BE2C (cell line): Measurements from ENCODE around the gene ELOVL5.

ENCODE experiments used
- DNase-seq: peaks from one replicate; pipeline ENCODE4 v3.0.0-alpha.2; 2020
- H3K27me3 ChIP-seq: fragments of 250-450 bp; sonication (Bioruptor Pico); 2 replicates; pipeline ENCODE4 v1.5.1; 2020; ENCODE audit warnings: mild to moderate bottlenecking
- H3K36me3 ChIP-seq: fragments of 250-450 bp; sonication (Bioruptor Pico); 2 replicates; pipeline ENCODE4 v1.5.1; 2020; ENCODE audit warnings: mild to moderate bottlenecking
- H3K4me1 ChIP-seq: fragments of 250-450 bp; sonication (Bioruptor Pico); 2 replicates; pipeline ENCODE4 v1.5.1; 2020
- H3K4me3 ChIP-seq: 2 replicates; pipeline ENCODE4 v1.5.1; 2011; ENCODE audit warnings: low read depth, low read length
- H3K9me3 ChIP-seq: fragments of 250-450 bp; sonication (Bioruptor Pico); 2 replicates; pipeline ENCODE4 v1.5.1; 2020
- TF ChIP-seq, protein P1 (sequence below): IDR thresholded peaks from 2 replicates; pipeline ENCODE4 v1.5.1; 2012; ENCODE audit warnings: mild to moderate bottlenecking, low read depth, low read length

ELOVL5 gene

DNA sequence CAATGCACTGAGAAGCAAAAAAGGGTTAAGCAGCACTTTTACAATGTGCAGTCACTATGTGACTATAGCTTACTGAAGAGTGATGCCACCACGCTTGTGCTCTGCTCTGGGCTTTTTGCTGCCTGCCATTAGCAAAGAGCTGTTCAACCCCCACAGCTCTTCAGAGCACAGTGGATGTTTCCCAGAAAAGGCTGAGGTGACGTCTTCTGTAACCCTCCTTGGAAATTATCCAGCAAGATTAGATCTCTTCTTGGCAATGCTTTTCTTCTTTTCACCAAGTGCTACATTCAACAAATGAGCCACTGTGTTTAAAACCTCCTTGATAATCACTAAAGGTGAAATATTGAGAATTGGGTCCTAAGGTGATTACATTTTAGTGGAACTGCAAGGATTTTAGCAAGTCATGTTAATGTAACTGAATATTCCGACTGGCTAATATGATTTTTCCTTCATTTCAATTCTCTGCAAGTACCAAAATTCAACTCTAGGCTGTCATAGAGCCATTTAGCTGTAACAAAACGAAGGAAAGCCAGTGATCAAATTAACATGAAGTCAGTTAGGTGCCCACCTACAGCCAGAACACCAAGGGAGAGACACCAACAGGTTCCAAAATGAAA lies 34.9 kb downstream of the ELOVL5 start:
- TF ChIP-seq, protein P1, sequence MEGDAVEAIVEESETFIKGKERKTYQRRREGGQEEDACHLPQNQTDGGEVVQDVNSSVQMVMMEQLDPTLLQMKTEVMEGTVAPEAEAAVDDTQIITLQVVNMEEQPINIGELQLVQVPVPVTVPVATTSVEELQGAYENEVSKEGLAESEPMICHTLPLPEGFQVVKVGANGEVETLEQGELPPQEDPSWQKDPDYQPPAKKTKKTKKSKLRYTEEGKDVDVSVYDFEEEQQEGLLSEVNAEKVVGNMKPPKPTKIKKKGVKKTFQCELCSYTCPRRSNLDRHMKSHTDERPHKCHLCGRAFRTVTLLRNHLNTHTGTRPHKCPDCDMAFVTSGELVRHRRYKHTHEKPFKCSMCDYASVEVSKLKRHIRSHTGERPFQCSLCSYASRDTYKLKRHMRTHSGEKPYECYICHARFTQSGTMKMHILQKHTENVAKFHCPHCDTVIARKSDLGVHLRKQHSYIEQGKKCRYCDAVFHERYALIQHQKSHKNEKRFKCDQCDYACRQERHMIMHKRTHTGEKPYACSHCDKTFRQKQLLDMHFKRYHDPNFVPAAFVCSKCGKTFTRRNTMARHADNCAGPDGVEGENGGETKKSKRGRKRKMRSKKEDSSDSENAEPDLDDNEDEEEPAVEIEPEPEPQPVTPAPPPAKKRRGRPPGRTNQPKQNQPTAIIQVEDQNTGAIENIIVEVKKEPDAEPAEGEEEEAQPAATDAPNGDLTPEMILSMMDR = no peak
- Histone ChIP-seq H3K27me3 (no peaks in the 10 kb centered on the region), H3K4me3 (no peak overlapping the region), H3K36me3 (no peaks in the 10 kb centered on the region), H3K9me3 (no peaks in the 10 kb centered on the region), H3K4me1 (peaks cover 6% of the 10 kb centered on the region; the same call in 1 of the 2 replicates)
- no peak for DNase-seq

DNA sequence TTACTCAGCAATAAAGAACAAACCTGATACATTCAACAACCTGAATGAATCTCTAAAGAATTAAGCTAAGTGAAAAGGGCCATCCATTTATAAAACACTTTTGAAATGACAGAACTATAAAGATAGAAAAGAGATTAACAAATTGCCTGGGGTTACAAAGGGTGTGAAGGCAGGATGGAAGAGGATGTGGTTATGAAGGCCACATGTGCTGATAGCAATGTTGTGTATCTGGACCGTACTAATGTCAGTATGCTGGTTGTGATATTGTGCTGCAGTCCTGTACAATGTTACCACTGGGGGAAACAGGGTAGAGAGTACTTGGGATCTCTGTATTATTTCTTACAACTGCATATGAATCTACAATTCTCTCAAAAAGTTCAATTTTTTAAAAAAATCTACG lies 36.4 kb downstream of the ELOVL5 start:
- TF ChIP-seq, protein P1 = no peak
- DNase-seq = no peak
- no peaks in the 10 kb centered on the region for H3K36me3 ChIP-seq
- peaks cover 6% of the 10 kb centered on the region; the same call in 1 of the 2 replicates for H3K4me1 ChIP-seq
- H3K9me3 ChIP-seq = no peaks in the 10 kb centered on the region
- H3K4me3 ChIP-seq = no peak overlapping the region
- H3K27me3 ChIP-seq = no peaks in the 10 kb centered on the region

DNA sequence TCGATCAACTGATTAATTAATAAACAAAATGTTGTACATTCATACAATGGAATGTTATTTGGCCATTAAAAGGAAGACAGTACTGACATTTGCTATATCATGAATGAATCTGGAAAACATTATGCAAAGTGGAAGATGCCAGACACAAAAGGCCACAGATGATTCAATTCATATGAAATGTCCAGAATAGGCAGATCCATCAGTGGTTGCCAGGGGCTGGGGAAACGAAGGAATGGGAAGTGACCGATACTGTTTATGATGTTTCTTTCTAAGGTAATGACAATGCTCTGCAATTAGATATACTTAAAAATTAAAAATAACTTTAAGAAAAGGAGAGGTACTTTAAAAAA lies 37.2 kb downstream of the ELOVL5 start:
- H3K4me1 ChIP-seq = peaks cover 6% of the 10 kb centered on the region; the same call in 1 of the 2 replicates

DNA sequence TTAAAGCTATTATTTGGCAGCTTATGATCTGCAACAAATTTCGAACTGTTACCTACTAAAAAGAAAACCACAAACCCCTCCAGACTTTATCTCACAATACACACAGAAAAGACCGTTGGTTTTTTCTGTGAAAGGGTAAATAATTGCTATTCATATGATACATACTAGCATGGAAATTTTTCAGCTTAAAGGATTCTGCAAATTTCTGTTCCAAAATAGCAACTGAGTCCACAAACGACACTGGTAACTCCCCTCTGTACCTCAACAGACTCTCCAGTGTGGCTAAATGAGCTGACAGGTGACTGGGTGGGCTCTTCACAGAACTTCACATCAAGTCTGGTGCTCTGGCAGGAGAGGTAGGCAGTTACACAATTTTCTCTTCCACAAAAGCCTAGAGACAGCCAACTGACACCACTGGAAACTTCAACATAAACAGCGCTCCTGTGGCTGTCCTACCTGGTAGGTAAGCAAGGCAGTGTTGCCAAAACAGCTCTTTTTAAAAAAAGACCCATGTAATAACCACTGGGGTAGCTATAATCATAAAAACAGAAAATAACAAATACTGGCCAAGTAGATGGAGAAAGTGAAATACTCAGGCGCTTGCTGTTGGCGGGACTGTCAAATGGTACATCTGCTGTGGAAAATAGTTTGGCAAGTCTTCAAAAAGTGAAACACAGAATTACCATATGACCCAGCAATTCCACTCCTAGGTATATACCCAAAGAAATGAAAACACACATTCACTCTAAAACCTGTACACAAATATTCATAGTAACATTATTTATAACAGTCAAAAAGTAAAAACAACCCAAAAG lies 37.8 kb downstream of the ELOVL5 start:
- no peak for DNase-seq
- H3K27me3 ChIP-seq = no peaks in the 10 kb centered on the region
- H3K4me3 ChIP-seq = no peak overlapping the region
- H3K9me3 ChIP-seq = no peaks in the 10 kb centered on the region
- TF ChIP-seq, protein P1 = no peak
- H3K36me3 ChIP-seq = no peaks in the 10 kb centered on the region
- H3K4me1 ChIP-seq = peaks cover 6% of the 10 kb centered on the region; the same call in 1 of the 2 replicates

More for the DNA sequence above, 37.2 kb downstream of the ELOVL5 start:
- Histone ChIP-seq H3K36me3 (no peaks in the 10 kb centered on the region), H3K27me3 (no peaks in the 10 kb centered on the region), H3K9me3 (no peaks in the 10 kb centered on the region), H3K4me3 (no peak overlapping the region)
- TF ChIP-seq, protein P1 = no peak
- DNase-seq = no peak

DNA sequence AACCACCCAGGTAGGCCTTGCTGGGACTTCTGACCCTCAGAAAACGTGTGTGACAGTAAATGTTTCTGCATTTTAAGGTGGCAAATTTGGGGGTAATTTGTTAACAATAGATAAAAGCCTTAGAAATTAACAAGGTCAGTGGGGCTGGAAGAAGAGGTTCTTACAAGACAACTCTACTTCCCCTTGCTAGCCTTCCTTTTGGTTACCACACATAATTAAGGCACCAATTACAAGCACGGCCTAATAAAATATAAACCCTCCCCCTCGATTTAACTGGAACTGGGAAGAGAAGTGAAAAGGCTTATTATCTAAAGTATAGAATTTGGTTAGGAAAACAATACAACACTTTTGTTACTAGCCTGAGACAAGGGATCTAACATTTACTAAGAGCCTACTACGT lies 38.8 kb downstream of the ELOVL5 start:
- Histone ChIP-seq H3K9me3 (no peaks in the 10 kb centered on the region), H3K27me3 (no peaks in the 10 kb centered on the region), H3K4me1 (peaks cover 6% of the 10 kb centered on the region; the same call in 1 of the 2 replicates), H3K4me3 (no peak overlapping the region), H3K36me3 (no peaks in the 10 kb centered on the region)
- TF ChIP-seq, protein P1 = no peak
- DNase-seq = no peak
